Tibial artery (tissue), 4 donors: ENCODE measurements around the gene POR.
A peak's percentile ranks its signal among the peaks of the same experiment; 100 is the strongest.

Experiments used
- DNase-seq, 2 donors: peaks; one replicate each; pipeline ENCODE4 v3.0.0-alpha.2; 2019
- H3K27ac ChIP-seq, 2 donors: fragments of 200-600 bp; sonication (generic) in 1 of 2; 1 replicate in 1 of 2; 2 replicates in 1 of 2; pipeline ENCODE4 v1.5.1; 2018 to 2019; ENCODE audit warnings: mild to moderate bottlenecking in 1 of 2
- H3K27me3 ChIP-seq, 2 donors: fragments of 200-600 bp; sonication (generic) in 1 of 2; one replicate each; pipeline versions ENCODE4 v1.5.1 to v1.6.0; 2016 to 2019
- H3K36me3 ChIP-seq, 3 donors: fragments of 200-600 bp; sonication (generic) in 2 of 3; one replicate each; pipeline ENCODE4 v1.5.1; 2016 to 2019; ENCODE audit warnings: mild to moderate bottlenecking in 2 of 3
- H3K4me1 ChIP-seq, 4 donors: fragments of 200-600 bp; sonication (generic) in 2 of 4; 1 replicate in 3 of 4; 2 replicates in 1 of 4; pipeline ENCODE4 v1.5.1; 2016 to 2019
- H3K4me3 ChIP-seq, 2 donors: fragments of 200-600 bp; sonication (generic) in 1 of 2; 1 replicate in 1 of 2; 2 replicates in 1 of 2; pipeline ENCODE4 v1.5.1; 2018 to 2019; ENCODE audit warnings: mild to moderate bottlenecking in 2 of 2
- H3K9me3 ChIP-seq, 3 donors: fragments of 200-600 bp; sonication (generic) in 1 of 3; one replicate each; pipeline ENCODE4 v1.5.1; 2016 to 2019
- intact Hi-C: fragments of 100-400 bp; cut with DNase I; formaldehyde crosslinking; loops from one replicate; pipeline ENCODE4 v1.15.0; 2023; ENCODE audit warnings: low total_unique reads
- TF ChIP-seq, protein P1 (sequence below), 2 experiments: fragments of 200-600 bp in 1 of 2; fragments of 450-650 bp in 1 of 2; IDR thresholded peaks; one replicate each; pipeline ENCODE4 v1.5.1; 2017 to 2019; ENCODE audit warnings: antibody characterized with exemption in 2 of 2, mild to moderate bottlenecking in 1 of 2, moderate library complexity in 1 of 2

The POR gene

DNA sequence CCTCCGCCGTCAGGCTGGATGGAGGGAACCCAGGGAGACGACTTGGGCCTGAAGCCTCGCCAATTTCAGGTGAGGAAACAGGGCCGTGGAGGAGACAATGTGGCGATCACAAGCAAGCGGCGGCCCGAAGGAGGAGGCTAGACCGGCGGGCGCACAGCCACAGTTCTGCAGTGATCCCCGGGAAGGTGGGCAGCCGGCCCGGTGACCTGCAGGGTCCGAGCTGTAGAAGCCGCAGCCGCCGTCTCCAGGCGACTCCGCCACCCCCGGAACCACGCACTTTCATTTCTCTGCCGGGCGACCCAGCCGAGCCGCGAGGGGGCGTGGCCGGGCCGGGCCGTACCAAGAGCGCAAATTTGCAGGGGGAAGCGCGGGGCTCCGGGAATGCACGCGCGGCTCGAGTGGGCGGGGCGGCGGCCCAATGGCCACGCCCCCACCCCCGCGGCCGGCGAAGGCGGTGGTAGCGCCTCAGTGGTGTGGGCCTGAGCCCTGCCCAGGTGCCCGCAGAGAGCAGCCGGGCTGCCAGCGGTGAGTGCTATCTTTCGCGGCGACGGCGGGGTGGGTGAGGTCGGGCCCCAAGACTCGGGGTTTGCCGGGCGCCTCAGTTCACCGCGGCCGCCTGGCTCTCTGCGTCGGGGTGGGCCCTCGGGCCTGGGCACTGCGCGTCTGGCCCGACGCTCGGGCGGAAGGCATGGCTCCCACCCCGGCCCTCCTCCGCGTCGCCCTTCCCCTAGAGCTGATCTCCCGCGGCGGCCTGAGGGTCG is at the start of gene POR:
TSS of gene POR (plus strand) at position 501 of the 761 bp plus-strand sequence. CDS start 38,847 bp downstream, outside the sequence.
- Histone ChIP-seq H3K4me1 (peaks cover 0 to 39% (median 19%) of the 10 kb centered on the region in 4 donors), H3K9me3 (no peaks in the 10 kb centered on the region), H3K36me3 (no peaks in the 10 kb centered on the region), H3K27ac (peak within 1 kb of the TSS; percentile 84 to 95), H3K27me3 (no peaks in the 10 kb centered on the region), H3K4me3 (peak within 1 kb of the TSS; percentile 74 to 100)
- TF ChIP-seq, protein P1, sequence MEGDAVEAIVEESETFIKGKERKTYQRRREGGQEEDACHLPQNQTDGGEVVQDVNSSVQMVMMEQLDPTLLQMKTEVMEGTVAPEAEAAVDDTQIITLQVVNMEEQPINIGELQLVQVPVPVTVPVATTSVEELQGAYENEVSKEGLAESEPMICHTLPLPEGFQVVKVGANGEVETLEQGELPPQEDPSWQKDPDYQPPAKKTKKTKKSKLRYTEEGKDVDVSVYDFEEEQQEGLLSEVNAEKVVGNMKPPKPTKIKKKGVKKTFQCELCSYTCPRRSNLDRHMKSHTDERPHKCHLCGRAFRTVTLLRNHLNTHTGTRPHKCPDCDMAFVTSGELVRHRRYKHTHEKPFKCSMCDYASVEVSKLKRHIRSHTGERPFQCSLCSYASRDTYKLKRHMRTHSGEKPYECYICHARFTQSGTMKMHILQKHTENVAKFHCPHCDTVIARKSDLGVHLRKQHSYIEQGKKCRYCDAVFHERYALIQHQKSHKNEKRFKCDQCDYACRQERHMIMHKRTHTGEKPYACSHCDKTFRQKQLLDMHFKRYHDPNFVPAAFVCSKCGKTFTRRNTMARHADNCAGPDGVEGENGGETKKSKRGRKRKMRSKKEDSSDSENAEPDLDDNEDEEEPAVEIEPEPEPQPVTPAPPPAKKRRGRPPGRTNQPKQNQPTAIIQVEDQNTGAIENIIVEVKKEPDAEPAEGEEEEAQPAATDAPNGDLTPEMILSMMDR (IDR thresholded peaks at IDR 0.05), result no peak
- DNase-seq, result peak; percentile 92 to 98
- intact Hi-C loops, result loop anchor here (5.0 kb wide), 1 partner anchor 47 kb away; no protein-coding TSS in a partner anchor

- Histone ChIP-seq H3K27me3 (peaks cover 0 to 8% of the 10 kb centered on the region in 2 donors), H3K36me3 (no peaks in the 10 kb centered on the region), H3K9me3 (no peaks in the 10 kb centered on the region), H3K27ac (no peak overlapping the region), H3K4me3 (no peak overlapping the region), H3K4me1 (peaks cover 0 to 7% (median 5%) of the 10 kb centered on the region in 4 donors)
- no peak for DNase-seq
- TF ChIP-seq, protein P1 (IDR thresholded peaks at IDR 0.05), result no peak
- intact Hi-C loops, result loop anchor here (2.0 kb wide), 1 partner anchor 155 kb away; no protein-coding TSS in a partner anchor
Observed at GRCh38 chr7:75866114-75866488, 48.9 kb upstream of the POR start.

DNA sequence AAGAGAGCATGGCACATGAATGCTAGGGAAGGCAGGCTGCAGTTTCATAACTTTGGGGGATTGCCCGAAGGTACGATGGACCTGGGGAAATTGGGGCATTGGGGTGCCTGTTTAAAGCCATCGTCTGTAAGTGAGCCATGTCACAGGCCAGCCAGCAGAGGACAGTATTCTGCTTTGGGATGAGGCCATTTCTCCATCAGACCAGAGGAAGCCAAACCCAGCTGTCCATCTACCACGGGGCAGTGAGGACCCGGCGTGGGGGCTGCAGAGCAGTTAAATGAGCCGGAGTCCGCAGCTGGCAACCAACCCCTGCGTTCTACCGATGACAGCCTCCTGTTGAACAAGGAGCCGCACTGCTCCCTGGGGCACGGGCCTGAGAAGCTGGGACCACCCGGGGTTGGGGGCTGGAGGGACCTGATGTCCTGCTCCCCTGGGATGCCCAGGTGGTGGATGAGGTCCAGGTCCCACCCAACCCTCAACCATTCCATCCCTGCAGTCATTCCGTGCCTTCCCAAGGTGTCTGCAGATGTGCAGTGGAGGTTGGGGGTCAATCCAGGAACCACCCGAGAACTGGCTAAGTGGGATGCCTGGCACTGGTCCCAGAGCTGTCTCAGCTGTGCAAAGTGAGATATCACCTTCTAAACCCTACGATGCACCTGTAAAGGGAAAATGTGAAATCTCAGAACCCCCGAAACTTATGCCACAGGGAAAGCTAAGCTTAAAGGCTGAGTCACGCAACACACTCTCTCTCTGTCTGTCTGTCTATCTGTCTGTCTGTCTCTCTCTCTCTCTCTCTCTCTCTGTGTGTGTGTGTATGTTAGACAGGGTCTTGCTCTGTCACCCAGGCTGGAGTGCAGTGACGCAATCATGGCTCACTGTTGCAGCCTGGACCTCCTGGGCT is 48.2 kb upstream of the POR start:
- Histone ChIP-seq H3K27me3 (peaks cover 0 to 8% of the 10 kb centered on the region in 2 donors), H3K27ac (no peak overlapping the region), H3K4me1 (peaks cover 0 to 7% (median 5%) of the 10 kb centered on the region in 4 donors), H3K4me3 (no peak overlapping the region), H3K36me3 (no peaks in the 10 kb centered on the region), H3K9me3 (no peaks in the 10 kb centered on the region)
- TF ChIP-seq, protein P1 (IDR thresholded peaks at IDR 0.05), result peak; percentile 89 to 94
- intact Hi-C loops, result loop anchor here (2.0 kb wide), 1 partner anchor 154 kb away; no protein-coding TSS in a partner anchor
- peak; percentile 59 to 74 for DNase-seq

- no peak overlapping the region for H3K27ac ChIP-seq
- TF ChIP-seq, protein P1 (IDR thresholded peaks at IDR 0.05), result no peak
- DNase-seq, result no peak
- H3K4me1 ChIP-seq, result peaks cover 0 to 9% (median 5%) of the 10 kb centered on the region in 4 donors
- no peaks in the 10 kb centered on the region for H3K9me3 ChIP-seq
- intact Hi-C loops, result loop anchor here (2.0 kb wide), 1 partner anchor 153 kb away; no protein-coding TSS in a partner anchor
- peaks cover 0 to 8% of the 10 kb centered on the region in 2 donors for H3K27me3 ChIP-seq
- no peaks in the 10 kb centered on the region for H3K36me3 ChIP-seq
- H3K4me3 ChIP-seq, result no peak overlapping the region
Observed at GRCh38 chr7:75867390-75867717, 47.6 kb upstream of the POR start.

- Histone ChIP-seq H3K4me1 (peaks cover 0 to 13% (median 5%) of the 10 kb centered on the region in 4 donors), H3K4me3 (no peak overlapping the region), H3K27me3 (peaks cover 0 to 8% of the 10 kb centered on the region in 2 donors), H3K36me3 (no peaks in the 10 kb centered on the region), H3K9me3 (no peaks in the 10 kb centered on the region), H3K27ac (no peak overlapping the region)
- intact Hi-C loops, result no loop called here
- TF ChIP-seq, protein P1 (IDR thresholded peaks at IDR 0.05), result no peak
- DNase-seq, result no peak
Observed at GRCh38 chr7:75868153-75868552, 46.8 kb upstream of the POR start.
